HepG2 (cell line): ENCODE measurements around the gene SPHK2. TPM values are rescaled to one million over a fixed set of nuclear protein-coding genes. Genes with fewer than 3 reads are reported as not detected.

ENCODE experiments used
- BRCA1 ChIP-seq: sonication (generic); formaldehyde crosslinking; IDR thresholded peaks from 2 replicates; pipeline ENCODE4 v1.4.0; 2020; ENCODE audit warnings: missing genetic modification reagents
- FOXA3 ChIP-seq: IDR thresholded peaks from 2 replicates; pipeline ENCODE4 v1.6.1; 2016; ENCODE audit warnings: missing genetic modification reagents, missing compliant biosample characterization
- HNRNPL ChIP-seq: fragments of 200-400 bp; formaldehyde crosslinking; IDR thresholded peaks from 2 replicates; pipeline ENCODE4 v1.6.1; 2017; ENCODE audit warnings: mild to moderate bottlenecking, low read depth, low read length
- HOMEZ ChIP-seq: IDR thresholded peaks from 2 replicates; pipeline ENCODE4 v1.6.1; 2016; ENCODE audit warnings: low read depth
- PBX3 ChIP-seq: sonication (generic); formaldehyde crosslinking; IDR thresholded peaks from 2 replicates; pipeline ENCODE4 v1.8.1; 2023; ENCODE audit warnings: missing genetic modification reagents, inconsistent platforms, borderline replicate concordance
- SRSF1 ChIP-seq: fragments of 200-400 bp; formaldehyde crosslinking; optimal IDR thresholded peaks from 2 replicates; pipeline ENCODE3; 2017; ENCODE audit warnings: mild to moderate bottlenecking, low read depth, low read length, moderate library complexity
- XRCC5 ChIP-seq: fragments of 200-400 bp; formaldehyde crosslinking; optimal IDR thresholded peaks from 2 replicates; pipeline ENCODE3; 2017; ENCODE audit warnings: mild to moderate bottlenecking, low read length
- ZBTB40 ChIP-seq, 2 experiments: fragments of 450-650 bp in 1 of 2; sonication (generic) in 1 of 2; formaldehyde crosslinking in 1 of 2; IDR thresholded peaks; 2 replicates each; pipeline versions ENCODE4 v1.6.1 to v1.8.0; 2016 to 2022; ENCODE audit warnings: antibody characterized with exemption in 1 of 2, mild to moderate bottlenecking in 1 of 2, missing genetic modification reagents in 1 of 2
- ZNF510 ChIP-seq: sonication (generic); formaldehyde crosslinking; IDR thresholded peaks from 2 replicates; pipeline ENCODE4 v1.4.0; 2020; ENCODE audit warnings: low read depth, mild to moderate bottlenecking, missing genetic modification reagents
- ZNF556 ChIP-seq: sonication (generic); formaldehyde crosslinking; IDR thresholded peaks from 2 replicates; pipeline ENCODE4 v1.4.0; 2020; ENCODE audit warnings: mild to moderate bottlenecking, missing genetic modification reagents, borderline replicate concordance
- ZNF788 ChIP-seq: sonication (generic); formaldehyde crosslinking; IDR thresholded peaks from 2 replicates; pipeline ENCODE4 v1.5.0; 2020; ENCODE audit warnings: mild to moderate bottlenecking, missing genetic modification reagents, borderline replicate concordance
- polyA plus RNA-seq, 8 experiments: library from polyadenylated mRNA; depleted of rRNA in 3 of 8; stranded (reverse) in 7 of 8; unstranded in 1 of 8; fragments of >200 nt; fragmentation: Illumina TruSeq in 4 of 8; extraction: Trizol in 4 of 8; gene quantifications; 2 replicates each; pipeline versions ENCODE4 v1.2.1 to v1.2.3, GENCODE V29; 2011 to 2016; ENCODE audit warnings: low read depth in 4 of 8, missing spikeins in 1 of 8, mixed read lengths in 1 of 8; ENCODE audit not compliant: insufficient read depth in 1 of 8
- total RNA-seq, 5 experiments: library from RNA; depleted of rRNA; stranded (reverse); fragments of >200 nt; fragmentation: Illumina TruSeq; extraction: Trizol; gene quantifications; 2 replicates each; pipeline ENCODE4 v1.2.3, GENCODE V29; 2016; ENCODE audit warnings: low read depth in 1 of 5
- TF ChIP-seq, protein P1 (sequence below): sonication (generic); formaldehyde crosslinking; IDR thresholded peaks from 2 replicates; pipeline ENCODE4 v1.4.0; 2020; ENCODE audit warnings: missing genetic modification reagents, borderline replicate concordance
- TF ChIP-seq, protein P2 (sequence below): sonication (generic); formaldehyde crosslinking; IDR thresholded peaks from 2 replicates; pipeline ENCODE4 v1.4.0; 2020; ENCODE audit warnings: missing genetic modification reagents

SPHK2 gene
- total and polyA plus RNA-seq, 2 of the 13 experiments (the other 11 are each of a cell fraction or from before 2014, with no cell fraction given): 2.9 to 14.4 TPM

- no peak for TF ChIP-seq ZBTB40 (IDR thresholded peaks at IDR 0.05)
- peak; percentile 88 for TF ChIP-seq ZBTB40 (CRISPR knock-in tag; IDR thresholded peaks at IDR 0.05)
- TF ChIP-seq ZNF510 (CRISPR knock-in tag): peak; percentile 24; the same call in 1 of the 2 replicates
- peak; percentile 100 for TF ChIP-seq SRSF1
- TF ChIP-seq, protein P1, sequence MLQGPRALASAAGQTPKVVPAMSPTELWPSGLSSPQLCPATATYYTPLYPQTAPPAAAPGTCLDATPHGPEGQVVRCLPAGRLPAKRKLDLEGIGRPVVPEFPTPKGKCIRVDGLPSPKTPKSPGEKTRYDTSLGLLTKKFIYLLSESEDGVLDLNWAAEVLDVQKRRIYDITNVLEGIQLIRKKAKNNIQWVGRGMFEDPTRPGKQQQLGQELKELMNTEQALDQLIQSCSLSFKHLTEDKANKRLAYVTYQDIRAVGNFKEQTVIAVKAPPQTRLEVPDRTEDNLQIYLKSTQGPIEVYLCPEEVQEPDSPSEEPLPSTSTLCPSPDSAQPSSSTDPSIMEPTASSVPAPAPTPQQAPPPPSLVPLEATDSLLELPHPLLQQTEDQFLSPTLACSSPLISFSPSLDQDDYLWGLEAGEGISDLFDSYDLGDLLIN (CRISPR knock-in tag): no peak
- no peak; the same call in 1 of the 2 replicates for TF ChIP-seq ZNF556 (CRISPR knock-in tag)
- TF ChIP-seq, protein P2, sequence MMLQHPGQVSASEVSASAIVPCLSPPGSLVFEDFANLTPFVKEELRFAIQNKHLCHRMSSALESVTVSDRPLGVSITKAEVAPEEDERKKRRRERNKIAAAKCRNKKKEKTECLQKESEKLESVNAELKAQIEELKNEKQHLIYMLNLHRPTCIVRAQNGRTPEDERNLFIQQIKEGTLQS (CRISPR knock-in tag): peak; percentile 78; the same call in 1 of the 2 replicates
- peak; percentile 82 for TF ChIP-seq FOXA3 (CRISPR knock-in tag)
- no peak for TF ChIP-seq PBX3 (CRISPR knock-in tag)
- peak; percentile 97; the same call in 1 of the 2 replicates for TF ChIP-seq ZNF788 (CRISPR knock-in tag)
- peak; percentile 60; the same call in 1 of the 2 replicates for TF ChIP-seq HNRNPL
- 0 out of 2 replicates have a peak, but pooled peaks have one; percentile 54 for TF ChIP-seq HOMEZ (CRISPR knock-in tag)
- 0 out of 2 replicates have a peak, but pooled peaks have one; percentile 14 for TF ChIP-seq BRCA1 (CRISPR knock-in tag)
- TF ChIP-seq XRCC5: peak; percentile 88
Observed at GRCh38 chr19:48618916-48619691, at the start of gene SPHK2, which contains the start of gene RPL18 (continued).
